Measurements from ENCODE around the gene MAMDC2. TPM values are rescaled to one million over a fixed set of nuclear protein-coding genes. Genes with fewer than 3 reads are reported as not detected.

MAMDC2 gene
- total RNA-seq, 1 experiment from 2014 or later: not detected

- H3K36me3 Mint-ChIP-seq (ENCODE audit: insufficient read depth, unreplicated experiment): no peaks in the 10 kb centered on the region
- TF ChIP-seq, protein P1, sequence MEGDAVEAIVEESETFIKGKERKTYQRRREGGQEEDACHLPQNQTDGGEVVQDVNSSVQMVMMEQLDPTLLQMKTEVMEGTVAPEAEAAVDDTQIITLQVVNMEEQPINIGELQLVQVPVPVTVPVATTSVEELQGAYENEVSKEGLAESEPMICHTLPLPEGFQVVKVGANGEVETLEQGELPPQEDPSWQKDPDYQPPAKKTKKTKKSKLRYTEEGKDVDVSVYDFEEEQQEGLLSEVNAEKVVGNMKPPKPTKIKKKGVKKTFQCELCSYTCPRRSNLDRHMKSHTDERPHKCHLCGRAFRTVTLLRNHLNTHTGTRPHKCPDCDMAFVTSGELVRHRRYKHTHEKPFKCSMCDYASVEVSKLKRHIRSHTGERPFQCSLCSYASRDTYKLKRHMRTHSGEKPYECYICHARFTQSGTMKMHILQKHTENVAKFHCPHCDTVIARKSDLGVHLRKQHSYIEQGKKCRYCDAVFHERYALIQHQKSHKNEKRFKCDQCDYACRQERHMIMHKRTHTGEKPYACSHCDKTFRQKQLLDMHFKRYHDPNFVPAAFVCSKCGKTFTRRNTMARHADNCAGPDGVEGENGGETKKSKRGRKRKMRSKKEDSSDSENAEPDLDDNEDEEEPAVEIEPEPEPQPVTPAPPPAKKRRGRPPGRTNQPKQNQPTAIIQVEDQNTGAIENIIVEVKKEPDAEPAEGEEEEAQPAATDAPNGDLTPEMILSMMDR (IDR thresholded peaks at IDR 0.05; ENCODE audit: unreplicated experiment): no peak
- H3K9me3 Mint-ChIP-seq (ENCODE audit: unreplicated experiment): no peaks in the 10 kb centered on the region
- intact Hi-C loops (cut with micrococcal nuclease): no loop called here
- H3K27ac Mint-ChIP-seq (ENCODE audit: low read depth, unreplicated experiment): peak overlapping the region; percentile 65
- H3K4me3 Mint-ChIP-seq (ENCODE audit: unreplicated experiment): no peak overlapping the region
- peaks cover 22% of the 10 kb centered on the region for H3K4me1 Mint-ChIP-seq (ENCODE audit: insufficient read depth, unreplicated experiment)
- ChIA-PET CTCF (interaction anchor here (1.0 to 1.3 kb wide), 3 partner anchors 9 to 40 kb away, joined by 3 read pairs; no protein-coding TSS in a partner anchor), POLR2A (interaction anchor here (1.1 to 1.8 kb wide), 4 partner anchors 8 to 76 kb away, joined by 3 to 7 read pairs (median 4); no protein-coding TSS in a partner anchor)
- H3K27me3 Mint-ChIP-seq (ENCODE audit: insufficient read depth, unreplicated experiment): no peaks in the 10 kb centered on the region
- DNase-seq (ENCODE audit: unreplicated experiment): no peak
- no TSS peak for BruUV-seq (replicated peaks)
These were observed 31.1 kb upstream of the MAMDC2 start for GRCh38 chr9:70012569-70012968.

- Mint-ChIP-seq H3K4me3 (ENCODE audit: unreplicated experiment) (peak overlapping the region; percentile 5), H3K36me3 (ENCODE audit: insufficient read depth, unreplicated experiment) (no peaks in the 10 kb centered on the region), H3K4me1 (ENCODE audit: insufficient read depth, unreplicated experiment) (peaks cover 11% of the 10 kb centered on the region), H3K9me3 (ENCODE audit: unreplicated experiment) (no peaks in the 10 kb centered on the region), H3K27me3 (ENCODE audit: insufficient read depth, unreplicated experiment) (no peaks in the 10 kb centered on the region), H3K27ac (ENCODE audit: low read depth, unreplicated experiment) (peak overlapping the region; percentile 65)
- TF ChIP-seq, protein P1 (IDR thresholded peaks at IDR 0.05; ENCODE audit: unreplicated experiment): no peak
- no TSS peak for BruUV-seq (replicated peaks)
- peak; percentile 78 for DNase-seq (ENCODE audit: unreplicated experiment)
- ChIA-PET CTCF (interaction anchor here (0.6 to 2.8 kb wide), 5 partner anchors 14 to 324 kb away, joined by 3 to 16 read pairs (median 3); no protein-coding TSS in a partner anchor), POLR2A (interaction anchor here (0.7 to 1.8 kb wide), 12 partner anchors 10 to 66 kb away, joined by 3 to 13 read pairs (median 4); no protein-coding TSS in a partner anchor)
- intact Hi-C loops (cut with micrococcal nuclease): no loop called here
These were observed 30.0 kb upstream of the MAMDC2 start for GRCh38 chr9:70013598-70014196.

DNA sequence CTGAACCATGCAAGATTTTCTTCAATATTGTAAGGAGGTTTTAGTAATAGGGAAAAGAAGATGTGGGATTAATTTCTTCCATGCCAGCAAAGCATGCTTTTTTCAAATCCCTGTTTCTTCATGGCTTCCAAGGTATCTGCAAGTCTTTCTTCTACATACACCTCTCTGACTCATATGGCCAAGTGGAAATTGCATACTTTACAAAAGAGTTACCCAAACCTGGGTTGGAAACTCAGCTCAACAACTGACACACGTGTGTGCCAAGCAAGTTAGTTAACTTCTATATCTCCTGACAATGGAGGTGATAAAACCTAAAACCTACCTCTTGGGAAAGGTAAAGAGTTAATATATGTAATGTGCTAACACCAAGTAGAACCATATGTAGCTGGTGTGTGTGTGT is 28.5 kb upstream of the MAMDC2 start:
- Mint-ChIP-seq H3K4me3 (ENCODE audit: unreplicated experiment) (no peak overlapping the region), H3K36me3 (ENCODE audit: insufficient read depth, unreplicated experiment) (no peaks in the 10 kb centered on the region), H3K27me3 (ENCODE audit: insufficient read depth, unreplicated experiment) (no peaks in the 10 kb centered on the region), H3K4me1 (ENCODE audit: insufficient read depth, unreplicated experiment) (peaks cover 17% of the 10 kb centered on the region), H3K27ac (ENCODE audit: low read depth, unreplicated experiment) (no peak overlapping the region), H3K9me3 (ENCODE audit: unreplicated experiment) (no peaks in the 10 kb centered on the region)
- no peak for DNase-seq (ENCODE audit: unreplicated experiment)
- TF ChIP-seq, protein P1 (IDR thresholded peaks at IDR 0.05; ENCODE audit: unreplicated experiment): no peak
- ChIA-PET POLR2A (no interaction called here), CTCF (interaction anchor here (1.1 to 2.8 kb wide), 2 partner anchors 15 to 97 kb away, joined by 3 to 16 read pairs; no protein-coding TSS in a partner anchor)
- intact Hi-C loops (cut with micrococcal nuclease): no loop called here
- no TSS peak for BruUV-seq (replicated peaks)

DNA sequence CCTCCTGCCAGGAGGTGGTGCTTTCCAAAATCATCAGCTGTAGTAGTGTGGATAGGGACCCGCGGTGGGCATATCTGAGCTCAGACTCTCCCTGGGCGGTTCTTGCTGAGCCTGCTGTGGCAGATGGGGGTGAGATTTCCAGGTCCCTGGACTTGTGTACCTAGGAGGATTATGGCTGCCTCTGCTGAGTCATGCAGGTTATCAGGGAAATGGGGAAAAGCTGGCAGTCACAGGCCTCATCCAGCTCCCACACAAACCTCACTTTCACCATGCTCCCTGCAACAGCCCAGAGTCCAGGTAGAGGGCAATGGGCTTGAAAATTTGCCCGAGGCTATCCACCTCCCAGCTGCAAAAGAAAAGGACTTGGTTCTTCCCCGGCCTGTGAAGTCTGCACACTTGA is 23.4 kb upstream of the MAMDC2 start:
- H3K4me3 Mint-ChIP-seq (ENCODE audit: unreplicated experiment): no peak overlapping the region
- H3K9me3 Mint-ChIP-seq (ENCODE audit: unreplicated experiment): no peaks in the 10 kb centered on the region
- ChIA-PET POLR2A (interaction anchor here (0.9 to 1.3 kb wide), 4 partner anchors 8 to 29 kb away, joined by 3 to 6 read pairs (median 4); no protein-coding TSS in a partner anchor), CTCF (interaction anchor here (0.6 to 1.6 kb wide), 8 partner anchors 10 to 93 kb away, joined by 3 to 4 read pairs (median 3); no protein-coding TSS in a partner anchor)
- peak; percentile 58 for DNase-seq (ENCODE audit: unreplicated experiment)
- peaks cover 13% of the 10 kb centered on the region for H3K4me1 Mint-ChIP-seq (ENCODE audit: insufficient read depth, unreplicated experiment)
- H3K36me3 Mint-ChIP-seq (ENCODE audit: insufficient read depth, unreplicated experiment): no peaks in the 10 kb centered on the region
- no TSS peak for BruUV-seq (replicated peaks)
- intact Hi-C loops (cut with micrococcal nuclease): no loop called here
- H3K27me3 Mint-ChIP-seq (ENCODE audit: insufficient read depth, unreplicated experiment): no peaks in the 10 kb centered on the region
- TF ChIP-seq, protein P1 (IDR thresholded peaks at IDR 0.05; ENCODE audit: unreplicated experiment): no peak
- H3K27ac Mint-ChIP-seq (ENCODE audit: low read depth, unreplicated experiment): peak overlapping the region; percentile 46

Measured in MCF 10A (cell line).